Suppressor macrophage treated with lipopolysaccharide for 1 hour (primary cell): ENCODE measurements around the gene MNS1.
"Not testable (repeated sequence)": the region's sequence is repeated elsewhere in the genome, so short reads cannot be mapped to it uniquely, and the experiment has no call there.

ENCODE experiments used
- DNase-seq, 3 donors: peaks; one replicate each; pipeline ENCODE4 v3.0.0-alpha.2; 2020 to 2022

The MNS1 gene

GRCh38 chr15:56454836-56455235 is 10.1 kb downstream of the MNS1 start:
- DNase-seq, result no peak

DNA sequence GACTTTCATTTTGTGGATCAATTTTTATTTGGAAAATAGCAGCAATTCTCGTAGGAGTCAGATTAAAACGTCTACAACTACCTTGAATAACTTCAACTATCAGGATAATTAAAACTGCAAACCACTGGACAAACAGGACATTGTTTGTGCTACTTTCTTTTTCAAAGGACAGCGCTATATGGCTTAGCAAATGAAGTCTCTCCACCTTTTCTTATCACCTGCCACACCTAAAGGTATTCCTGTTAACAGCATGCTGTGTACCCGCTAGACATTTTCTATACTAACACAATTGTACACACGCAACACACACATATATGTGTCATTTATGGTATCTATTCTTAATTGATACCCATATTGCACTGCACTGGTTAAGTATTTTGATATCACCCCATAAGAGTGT is 19.2 kb downstream of the MNS1 start:
- DNase-seq, result no peak

DNA sequence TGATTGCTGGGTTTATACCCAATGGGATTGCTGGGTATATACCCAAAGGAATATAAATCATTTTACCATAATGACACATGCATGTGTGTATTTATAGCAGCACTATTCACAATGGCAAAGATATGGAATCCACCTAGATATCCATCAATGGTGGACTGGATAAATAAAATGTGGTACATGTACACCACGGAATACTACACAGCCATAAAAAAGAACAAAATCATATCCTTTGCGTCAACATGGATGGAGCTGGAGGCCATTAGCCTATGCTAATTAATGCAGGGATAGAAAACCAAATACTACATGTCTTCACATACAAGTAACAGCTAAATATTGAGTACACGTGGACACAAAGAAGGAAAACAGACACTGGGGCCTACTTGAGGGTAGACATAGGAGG is 22.6 kb downstream of the MNS1 start:
- DNase-seq, result no peak

- no peak for DNase-seq
Observed at GRCh38 chr15:56440214-56440770, 24.6 kb downstream of the MNS1 start.

DNA sequence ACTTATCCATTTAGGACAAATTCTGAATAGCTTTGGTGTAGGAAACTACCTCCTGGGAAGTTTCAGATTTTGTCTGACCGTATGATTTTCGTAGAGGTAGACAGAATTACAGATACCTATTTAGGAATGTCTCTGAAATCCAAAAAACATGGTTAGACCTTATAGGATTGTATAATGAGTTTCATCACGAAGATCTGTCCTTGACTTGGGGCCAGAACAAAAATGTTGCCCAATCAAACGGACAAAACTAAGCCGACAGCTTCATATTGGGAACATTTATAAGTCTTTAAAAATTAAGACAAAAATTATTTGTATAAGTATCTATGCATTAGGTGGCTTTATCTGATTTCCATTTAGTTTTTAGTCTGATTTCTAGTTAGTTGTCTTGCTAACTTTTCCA is 32.6 kb downstream of the MNS1 start:
- DNase-seq, result no peak

DNA sequence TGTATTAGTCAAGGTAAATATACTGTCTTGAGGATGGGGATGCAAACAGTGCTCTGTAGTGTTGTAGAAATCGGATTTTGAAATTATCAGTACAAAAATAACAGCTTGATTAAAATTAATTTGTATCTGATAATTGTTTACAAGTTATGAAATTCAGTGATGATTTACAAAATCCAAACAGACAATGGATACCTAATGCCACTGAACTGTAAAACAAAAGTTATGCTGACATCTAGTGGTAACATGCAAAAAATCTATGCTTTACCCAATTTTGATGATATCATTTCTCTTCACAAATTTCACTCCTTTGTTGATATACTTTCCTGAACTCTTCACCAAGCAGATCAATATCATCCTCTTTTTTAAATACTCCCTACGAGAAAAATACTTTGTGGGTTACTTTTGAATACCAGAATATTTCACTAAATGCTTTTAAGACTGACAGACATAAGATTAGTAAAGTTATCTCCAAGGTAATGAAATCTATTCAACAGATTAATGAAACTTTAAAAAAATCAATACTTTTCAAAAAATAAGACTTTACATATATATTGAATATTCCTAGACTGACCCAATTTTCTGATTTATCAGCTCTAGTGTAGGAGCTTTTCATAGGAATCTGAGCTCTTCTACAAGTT is 36.0 kb downstream of the MNS1 start:
- peak; percentile 23 to 66 (median 53) for DNase-seq

DNA sequence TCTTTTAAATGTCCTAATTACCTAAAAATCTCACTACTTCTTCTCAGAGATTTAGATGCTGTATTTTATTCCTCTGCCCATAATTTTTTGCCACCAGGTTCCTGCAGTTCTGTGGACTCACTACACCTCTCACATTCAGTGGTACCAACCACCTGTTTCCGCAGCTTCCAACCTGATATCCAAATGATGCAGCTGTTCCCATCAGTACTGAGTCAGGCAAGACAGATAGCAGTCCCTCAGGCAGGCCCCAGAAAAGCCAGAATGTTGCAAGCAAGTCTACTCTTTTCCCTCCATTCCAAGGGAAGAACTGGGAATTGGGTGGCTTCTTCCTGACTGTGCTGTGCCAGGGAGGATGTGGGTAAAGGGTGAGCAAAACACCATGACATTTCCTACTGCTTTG is 39.0 kb downstream of the MNS1 start:
- no peak for DNase-seq

GRCh38 chr15:56425276-56425675 is 39.7 kb downstream of the MNS1 start:
- no peak for DNase-seq

- DNase-seq, result not testable (repeated sequence)
Observed at GRCh38 chr15:56413114-56413733, 51.7 kb downstream of the MNS1 start.

DNA sequence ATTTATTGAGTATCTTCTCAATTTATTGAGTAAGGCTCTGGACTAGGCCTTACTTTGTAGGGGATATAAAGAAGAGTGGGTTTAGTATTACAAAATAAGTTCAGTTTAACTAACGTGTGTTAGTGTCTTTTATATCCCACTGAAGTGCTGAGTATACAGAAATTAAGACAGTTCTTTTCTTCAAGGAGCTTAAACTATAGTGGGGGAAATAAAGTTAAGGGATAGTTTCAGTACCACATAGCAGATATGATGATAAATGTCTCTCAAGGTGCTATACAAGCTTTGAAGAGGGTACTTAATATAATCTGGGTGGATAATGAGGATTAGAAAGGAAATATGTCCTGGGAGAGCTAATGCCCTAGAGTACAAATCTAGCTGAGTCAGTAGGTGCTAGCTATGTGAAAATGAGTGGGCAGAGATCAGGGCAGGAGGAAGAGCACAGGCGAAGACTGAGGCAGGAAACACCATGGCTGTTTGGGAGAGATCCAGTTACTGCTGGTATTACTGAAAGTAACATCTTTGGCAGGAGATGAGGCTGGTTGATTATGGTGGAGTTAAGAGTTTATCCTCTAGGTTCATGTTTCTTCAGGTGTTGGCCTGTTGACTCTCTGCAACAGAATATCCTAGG is 53.7 kb downstream of the MNS1 start:
- no peak for DNase-seq

GRCh38 chr15:56410721-56411120 is 54.2 kb downstream of the MNS1 start:
- no peak for DNase-seq

DNA sequence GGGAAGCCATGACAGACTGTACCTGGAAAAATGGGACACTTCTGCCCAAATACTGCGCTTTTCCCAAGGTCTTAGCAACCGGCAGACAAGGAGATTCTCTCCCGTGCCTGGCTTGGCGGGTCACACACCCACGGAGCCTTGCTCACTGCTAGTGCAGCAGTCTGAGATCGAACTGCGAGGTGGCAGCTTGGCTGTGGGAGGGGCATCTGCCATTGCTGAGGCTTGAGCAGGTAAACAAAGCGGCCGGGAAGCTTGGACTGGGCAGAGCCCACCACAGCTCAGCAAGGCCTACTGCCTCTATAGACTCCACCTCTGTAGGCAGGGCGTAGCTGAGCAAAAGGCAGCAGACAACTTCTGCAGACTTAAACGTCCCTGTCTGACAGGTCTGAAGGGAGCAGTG is 65.7 kb downstream of the MNS1 start:
- not testable (repeated sequence) for DNase-seq

- DNase-seq, result not testable (repeated sequence)
Observed at GRCh38 chr15:56397325-56397724, 67.6 kb downstream of the MNS1 start.

- DNase-seq, result no peak
Observed at GRCh38 chr15:56394909-56395308, 70.0 kb downstream of the MNS1 start.

DNA sequence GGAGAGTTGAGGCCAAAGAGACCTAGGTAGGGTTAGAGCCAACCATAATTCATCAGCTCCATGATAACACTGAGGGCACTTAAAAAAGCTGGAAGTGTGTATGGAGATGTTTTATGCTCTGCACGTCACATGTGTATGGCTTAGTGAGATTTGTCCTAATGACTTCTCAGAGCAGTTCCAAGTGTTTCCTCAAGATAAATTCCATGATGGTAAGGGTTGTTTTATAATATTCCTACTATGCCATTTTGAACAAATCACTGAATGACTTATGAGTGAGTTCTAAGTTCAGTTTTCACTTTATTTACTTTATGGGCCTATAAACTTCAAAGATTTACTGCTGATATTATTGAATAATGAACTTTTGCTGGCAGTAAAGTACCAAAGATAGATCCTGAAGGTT is 71.7 kb downstream of the MNS1 start:
- DNase-seq, result no peak

GRCh38 chr15:56390739-56391267 is 74.1 kb downstream of the MNS1 start:
- no peak for DNase-seq

- no peak for DNase-seq
Observed at GRCh38 chr15:56385908-56386307, 79.0 kb downstream of the MNS1 start.

DNA sequence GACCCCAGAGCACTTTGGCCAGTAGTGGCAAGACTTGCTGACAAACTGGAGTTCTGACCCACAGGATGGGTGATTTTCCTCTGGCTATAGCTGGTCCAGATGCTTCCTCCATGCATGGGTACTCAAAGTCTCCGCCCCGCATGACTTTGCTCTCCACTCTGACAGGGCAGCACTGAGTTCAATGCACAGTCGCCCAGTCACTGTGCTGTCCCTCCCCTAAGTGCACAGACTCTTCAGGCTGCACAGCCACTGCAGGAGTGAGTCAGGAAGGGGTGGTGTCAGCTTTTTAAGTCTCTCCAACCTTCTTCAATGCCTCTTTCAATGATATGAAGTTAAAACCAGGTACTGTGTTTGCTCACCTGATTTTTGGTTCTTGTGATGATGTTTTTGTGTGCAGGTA is 81.9 kb downstream of the MNS1 start:
- no peak for DNase-seq
